Measurements from ENCODE around the gene HIPK4. TPM values are rescaled to one million over a fixed set of nuclear protein-coding genes. Genes with fewer than 3 reads are reported as not detected.

The HIPK4 gene
- total RNA-seq, 3 donors from 2014 or later (not counting 1 experiment from before 2014, with no cell fraction given): 0.14 to 0.29 TPM; not detected in 1

DNA sequence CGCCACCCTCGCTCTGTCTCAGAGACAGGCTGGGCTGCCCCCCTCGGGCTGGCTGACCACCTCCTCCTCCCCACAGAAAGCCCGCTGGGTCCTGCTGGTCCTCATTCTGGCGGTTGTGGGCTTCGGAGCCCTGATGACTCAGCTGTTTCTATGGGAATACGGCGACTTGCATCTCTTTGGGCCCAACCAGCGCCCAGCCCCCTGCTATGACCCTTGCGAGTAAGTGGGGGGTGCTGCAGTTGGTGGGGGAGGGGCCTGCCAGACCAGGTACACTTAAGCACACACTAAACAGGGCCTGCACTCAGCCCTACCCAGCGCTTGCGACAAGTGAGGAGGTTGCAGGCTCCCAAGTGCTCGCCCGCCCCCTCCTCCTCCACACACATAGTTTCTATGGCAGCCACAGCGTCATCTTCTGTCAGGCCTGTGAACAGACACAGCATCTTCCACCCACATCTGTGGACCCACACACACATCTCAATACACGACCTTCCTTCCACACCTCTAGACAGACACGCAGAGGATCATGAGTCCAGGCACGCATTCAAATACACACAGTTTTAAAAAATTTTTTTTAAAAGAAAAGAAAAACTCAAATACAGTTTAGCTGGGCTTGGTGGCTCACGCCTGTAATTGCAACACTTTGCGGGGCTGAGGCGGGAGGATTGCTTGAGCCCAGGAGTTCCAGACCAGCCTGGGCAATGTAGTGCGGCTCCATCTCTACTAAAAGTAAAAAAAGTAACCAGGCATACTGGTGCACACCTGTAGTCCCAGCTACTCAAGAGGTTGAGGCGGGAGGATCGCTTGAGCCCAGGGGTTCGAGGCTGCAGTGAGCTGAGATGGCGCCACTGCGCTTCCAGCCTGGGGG is 23.1 kb downstream of the HIPK4 start:
- no peaks in the 10 kb centered on the region for H3K27me3 ChIP-seq (ENCODE audit: control insufficient read depth, insufficient read depth, low read length)
- Mint-ChIP-seq H3K4me1 (peaks cover 26 to 27% of the 10 kb centered on the region in 2 donors), H3K27ac (peak overlapping the region in 1 of 2 donors; percentile 22), H3K9me3 (no peaks in the 10 kb centered on the region), H3K27me3 (ENCODE audit: low read depth in 2 of 2) (no peaks in the 10 kb centered on the region), H3K36me3 (no peaks in the 10 kb centered on the region), H3K4me3 (peak overlapping the region; percentile 7)
- no peak overlapping the region for H3K4me3 ChIP-seq (ENCODE audit: low read length)
- TF ChIP-seq, protein P1, sequence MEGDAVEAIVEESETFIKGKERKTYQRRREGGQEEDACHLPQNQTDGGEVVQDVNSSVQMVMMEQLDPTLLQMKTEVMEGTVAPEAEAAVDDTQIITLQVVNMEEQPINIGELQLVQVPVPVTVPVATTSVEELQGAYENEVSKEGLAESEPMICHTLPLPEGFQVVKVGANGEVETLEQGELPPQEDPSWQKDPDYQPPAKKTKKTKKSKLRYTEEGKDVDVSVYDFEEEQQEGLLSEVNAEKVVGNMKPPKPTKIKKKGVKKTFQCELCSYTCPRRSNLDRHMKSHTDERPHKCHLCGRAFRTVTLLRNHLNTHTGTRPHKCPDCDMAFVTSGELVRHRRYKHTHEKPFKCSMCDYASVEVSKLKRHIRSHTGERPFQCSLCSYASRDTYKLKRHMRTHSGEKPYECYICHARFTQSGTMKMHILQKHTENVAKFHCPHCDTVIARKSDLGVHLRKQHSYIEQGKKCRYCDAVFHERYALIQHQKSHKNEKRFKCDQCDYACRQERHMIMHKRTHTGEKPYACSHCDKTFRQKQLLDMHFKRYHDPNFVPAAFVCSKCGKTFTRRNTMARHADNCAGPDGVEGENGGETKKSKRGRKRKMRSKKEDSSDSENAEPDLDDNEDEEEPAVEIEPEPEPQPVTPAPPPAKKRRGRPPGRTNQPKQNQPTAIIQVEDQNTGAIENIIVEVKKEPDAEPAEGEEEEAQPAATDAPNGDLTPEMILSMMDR (IDR thresholded peaks at IDR 0.05): no peak
- H3K36me3 ChIP-seq (ENCODE audit: control insufficient read depth, insufficient read depth, low read length): peaks cover 30% of the 10 kb centered on the region
- peaks cover 29% of the 10 kb centered on the region for H3K4me1 ChIP-seq (ENCODE audit: control insufficient read depth, insufficient read depth, low read length)
- 94% methylated on average over 27 of the region's 27 CpGs for WGBS (ENCODE audit: insufficient coverage)
- intact Hi-C loops (cut with micrococcal nuclease): no loop called here
- DNase-seq (no peak), ATAC-seq (no peak)
- H3K9me3 ChIP-seq (ENCODE audit: control insufficient read depth, insufficient read depth, low read length): no peaks in the 10 kb centered on the region
- H3K27ac ChIP-seq (ENCODE audit: low read length): no peak overlapping the region

DNA sequence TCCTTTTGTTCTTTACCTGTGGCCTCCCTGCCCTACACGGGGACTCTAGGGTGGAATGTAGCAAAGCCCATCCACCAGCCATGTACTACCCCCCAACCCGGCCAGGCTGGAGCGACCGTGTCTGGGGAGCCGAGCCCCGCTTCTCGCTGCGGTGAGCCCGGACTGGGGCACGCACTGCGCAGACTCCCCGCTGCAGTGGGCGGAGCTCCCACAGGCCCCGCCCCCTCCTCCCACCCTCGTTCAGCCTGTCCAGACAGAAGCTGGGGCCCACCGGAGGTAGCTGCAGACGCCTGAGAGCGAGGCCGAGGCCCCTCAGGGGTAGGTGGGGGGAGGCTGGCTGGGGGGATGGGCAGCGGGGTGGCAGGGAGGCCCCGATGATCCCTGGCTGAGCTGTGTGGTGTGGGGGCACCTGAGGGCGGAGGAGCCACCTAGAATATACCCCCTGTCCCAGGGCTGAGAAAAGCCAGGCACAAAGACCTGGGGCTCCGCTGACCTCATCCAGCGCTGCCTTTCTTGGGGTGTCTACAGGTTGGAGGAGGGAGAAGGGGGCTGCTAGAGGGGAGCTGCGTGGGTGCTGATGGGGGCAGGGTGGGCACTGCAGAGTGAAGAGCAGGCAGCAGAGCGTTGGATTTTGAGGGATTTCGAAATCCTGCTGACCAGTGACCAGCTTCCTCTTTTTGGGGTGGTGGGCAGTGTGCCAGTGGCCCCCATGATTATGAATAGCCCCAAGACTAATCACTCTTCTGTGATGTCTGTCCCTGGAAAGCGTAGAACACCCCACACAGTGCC is 24.2 kb downstream of the HIPK4 start:
- Mint-ChIP-seq H3K36me3 (no peaks in the 10 kb centered on the region), H3K4me3 (peak overlapping the region; percentile 76), H3K27me3 (ENCODE audit: low read depth in 2 of 2) (no peaks in the 10 kb centered on the region), H3K9me3 (no peaks in the 10 kb centered on the region), H3K27ac (peak overlapping the region; percentile 51 to 77), H3K4me1 (peaks cover 26 to 33% of the 10 kb centered on the region in 2 donors)
- ATAC-seq (peak; percentile 73 to 93 (median 88)), DNase-seq (peak; percentile 40 to 50)
- 47% methylated on average over 27 of the region's 28 CpGs for WGBS (ENCODE audit: insufficient coverage)
- TF ChIP-seq, protein P1 (IDR thresholded peaks at IDR 0.05): no peak
- H3K9me3 ChIP-seq (ENCODE audit: control insufficient read depth, insufficient read depth, low read length): no peaks in the 10 kb centered on the region
- H3K27ac ChIP-seq (ENCODE audit: low read length): no peak overlapping the region
- H3K4me1 ChIP-seq (ENCODE audit: control insufficient read depth, insufficient read depth, low read length): peaks cover 29% of the 10 kb centered on the region
- no peaks in the 10 kb centered on the region for H3K27me3 ChIP-seq (ENCODE audit: control insufficient read depth, insufficient read depth, low read length)
- H3K36me3 ChIP-seq (ENCODE audit: control insufficient read depth, insufficient read depth, low read length): peaks cover 21% of the 10 kb centered on the region
- no peak overlapping the region for H3K4me3 ChIP-seq (ENCODE audit: low read length)
- intact Hi-C loops (cut with micrococcal nuclease): no loop called here

DNA sequence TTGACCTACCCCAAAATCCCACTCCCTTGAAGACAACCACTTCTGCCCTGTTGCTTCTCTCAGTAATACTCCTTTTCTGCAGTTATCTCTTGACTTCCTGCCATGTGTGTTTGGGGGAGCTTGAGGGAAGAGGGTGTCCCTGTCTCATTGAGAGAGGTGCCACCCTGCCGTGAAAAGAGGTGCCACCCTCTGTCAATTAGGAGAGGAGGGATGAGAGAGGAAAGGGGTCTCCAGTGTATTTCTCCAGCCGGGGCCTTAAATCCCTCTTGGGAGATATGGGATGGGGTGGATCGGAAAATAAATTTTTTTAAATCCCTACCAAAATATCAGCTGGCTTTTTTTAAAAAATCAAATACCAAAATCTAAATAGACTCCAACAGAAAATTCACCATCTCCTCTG is 25.0 kb downstream of the HIPK4 start:
- peak overlapping the region; percentile 76 for H3K4me3 Mint-ChIP-seq
- Histone ChIP-seq H3K27ac (ENCODE audit: low read length) (no peak overlapping the region), H3K4me1 (ENCODE audit: control insufficient read depth, insufficient read depth, low read length) (peaks cover 29% of the 10 kb centered on the region)

More for the DNA sequence above, 25.0 kb downstream of the HIPK4 start:
- Mint-ChIP-seq H3K4me1 (peaks cover 28 to 33% of the 10 kb centered on the region in 2 donors), H3K9me3 (no peaks in the 10 kb centered on the region), H3K27ac (peak overlapping the region; percentile 51 to 77), H3K27me3 (ENCODE audit: low read depth in 2 of 2) (no peaks in the 10 kb centered on the region), H3K36me3 (no peaks in the 10 kb centered on the region)
- 31% methylated on average over 1 of the region's 3 CpGs for WGBS (ENCODE audit: insufficient coverage)
- H3K36me3 ChIP-seq (ENCODE audit: control insufficient read depth, insufficient read depth, low read length): peaks cover 21% of the 10 kb centered on the region
- DNase-seq: no peak
- no peaks in the 10 kb centered on the region for H3K9me3 ChIP-seq (ENCODE audit: control insufficient read depth, insufficient read depth, low read length)
- H3K27me3 ChIP-seq (ENCODE audit: control insufficient read depth, insufficient read depth, low read length): no peaks in the 10 kb centered on the region
- ATAC-seq: no peak
- no peak overlapping the region for H3K4me3 ChIP-seq (ENCODE audit: low read length)
- intact Hi-C loops (cut with micrococcal nuclease): no loop called here
- TF ChIP-seq, protein P1 (IDR thresholded peaks at IDR 0.05): no peak
